ENCODE measurements around the gene SEMA3A.
A peak's percentile ranks its signal among the peaks of the same experiment; 100 is the strongest.
"Not testable (repeated sequence)": the region's sequence is repeated elsewhere in the genome, so short reads cannot be mapped to it uniquely, and the experiment has no call there.

Gene SEMA3A

DNA sequence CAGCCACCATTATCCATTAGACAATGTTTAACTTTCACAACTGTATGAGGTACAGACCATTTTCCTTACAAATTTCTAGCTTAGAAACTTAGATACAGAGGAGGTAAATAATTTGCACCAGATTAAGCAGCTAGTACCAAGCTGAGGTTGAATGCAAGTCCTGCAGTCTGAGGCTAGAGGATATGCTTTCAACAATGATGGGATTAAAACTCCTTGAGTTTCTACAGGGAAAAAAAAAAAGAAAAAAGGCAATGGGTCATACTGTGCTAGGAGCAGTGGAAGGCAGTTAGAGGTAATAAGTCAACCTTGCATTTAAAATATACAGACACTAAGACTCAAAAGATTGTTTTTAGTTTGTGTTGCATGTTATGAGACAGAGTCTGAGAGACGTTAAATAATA lies 86.5 kb downstream of the SEMA3A start:
- no peak for DNase-seq

DNA sequence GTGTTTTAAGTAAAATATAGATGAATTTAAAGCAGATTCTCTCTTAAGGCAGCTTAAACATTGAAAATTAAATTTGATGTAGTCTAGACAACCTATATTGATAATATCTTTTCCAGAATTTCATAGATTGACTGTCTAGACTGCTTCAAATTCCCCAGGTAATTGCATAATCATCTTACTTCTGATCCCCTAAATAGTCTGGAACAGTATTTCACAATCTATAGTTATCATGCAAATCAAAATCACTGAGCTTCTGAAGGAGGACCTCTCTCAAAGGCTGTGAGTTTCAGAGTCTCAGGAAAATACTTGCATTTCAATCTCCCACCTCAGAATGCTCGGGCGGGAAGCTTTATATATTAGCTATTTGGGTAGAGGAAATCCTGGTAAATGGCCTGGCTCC lies 87.3 kb downstream of the SEMA3A start:
- DNase-seq, result no peak

DNA sequence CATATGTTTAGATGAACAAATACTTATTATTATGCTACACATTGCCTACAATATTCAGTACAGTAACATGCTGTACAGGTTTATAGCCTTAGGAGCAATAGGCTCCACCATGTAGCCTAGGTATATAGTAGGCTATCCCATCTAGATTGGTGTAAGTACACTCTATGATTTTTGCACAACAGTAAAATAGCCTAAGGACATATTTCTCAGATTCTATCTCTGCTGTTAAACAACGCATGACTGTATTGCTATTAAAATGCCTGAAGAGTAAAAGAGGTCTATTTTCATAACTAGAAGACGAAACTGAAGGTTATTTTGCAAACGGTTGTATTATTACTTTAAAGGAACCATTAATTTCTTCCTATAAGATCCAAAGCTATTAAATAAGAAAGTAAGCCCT lies 88.3 kb downstream of the SEMA3A start:
- DNase-seq, result no peak

GRCh38 chr7:84105586-84105985 lies 89.0 kb downstream of the SEMA3A start:
- no peak for DNase-seq

DNA sequence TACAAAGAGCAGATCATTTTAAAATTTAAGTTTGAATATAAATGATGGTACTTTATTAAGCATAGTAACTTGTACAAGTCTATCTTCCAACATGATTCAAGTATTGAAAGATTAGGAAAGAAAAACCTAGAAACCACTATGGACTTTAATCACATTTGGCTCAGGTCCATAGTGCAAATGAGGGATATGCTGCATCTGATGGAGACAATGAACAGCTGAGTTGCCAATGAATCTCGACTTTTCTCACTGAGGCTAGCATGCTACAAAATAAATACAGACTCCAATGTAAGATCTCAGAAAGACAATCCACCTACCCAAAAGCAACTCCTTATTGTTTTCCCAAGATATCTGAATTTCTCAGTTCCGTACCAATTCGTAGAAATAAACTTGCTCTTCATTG lies 89.8 kb downstream of the SEMA3A start:
- DNase-seq, result no peak

DNA sequence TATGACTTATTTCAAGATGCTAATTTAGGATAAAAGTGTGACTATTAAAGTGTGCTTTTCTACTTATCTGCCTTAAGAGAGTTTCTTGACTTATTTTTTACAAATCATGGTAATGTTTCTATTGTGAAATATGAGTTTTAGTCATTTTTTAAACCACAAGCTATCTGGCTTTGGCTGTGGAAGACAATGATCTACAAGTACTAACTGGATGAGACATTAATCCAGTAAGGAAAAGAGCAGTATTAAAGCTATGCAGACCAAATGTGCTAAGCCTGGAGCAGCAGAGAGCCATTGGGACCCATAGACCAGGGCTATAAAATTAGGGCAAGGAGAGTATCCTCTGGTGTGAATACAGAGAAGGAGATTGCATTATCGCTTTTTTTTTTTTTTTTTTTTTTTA lies 92.4 kb downstream of the SEMA3A start:
- no peak for DNase-seq

DNA sequence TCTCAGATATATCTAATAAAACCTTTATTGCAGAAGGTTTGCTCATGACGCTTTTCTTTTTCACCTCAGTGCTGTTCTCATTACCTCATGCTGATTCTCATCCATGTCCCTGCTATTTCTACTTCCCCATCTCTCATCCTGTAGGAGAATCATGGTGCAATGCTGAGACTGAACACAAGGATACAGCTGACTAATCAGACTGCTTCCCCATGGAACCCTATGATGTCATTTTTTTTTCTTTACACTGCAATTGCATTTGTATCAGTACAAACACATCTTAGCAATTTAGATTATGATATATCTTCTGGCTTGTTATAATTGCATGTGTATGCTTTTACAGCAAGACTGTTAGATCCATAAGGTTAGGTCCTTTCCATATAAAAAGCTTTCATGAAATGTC lies 93.7 kb downstream of the SEMA3A start:
- DNase-seq, result no peak

- no peak for DNase-seq
Observed at GRCh38 chr7:84095971-84096370, 98.6 kb downstream of the SEMA3A start.

- DNase-seq, result no peak
Observed at GRCh38 chr7:84092207-84092606, 102.4 kb downstream of the SEMA3A start.

DNA sequence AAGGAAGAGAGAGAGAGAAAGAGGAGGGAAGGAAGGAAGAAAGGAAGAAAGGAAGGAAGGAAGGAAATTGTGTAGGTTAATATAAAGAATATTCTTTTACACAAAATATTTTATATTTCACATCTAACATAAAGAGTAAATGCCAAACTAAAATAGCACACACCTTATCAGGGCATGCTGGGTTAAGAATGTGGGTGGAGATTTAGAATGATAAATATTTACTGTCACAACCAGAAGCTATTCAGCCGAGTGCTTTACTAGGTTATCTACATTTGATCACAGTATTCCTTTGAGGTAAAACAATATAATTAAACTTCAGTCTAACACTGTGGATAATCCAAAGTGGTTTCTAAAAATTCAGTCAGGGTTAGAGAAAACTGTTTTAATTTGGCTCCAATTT lies 103.3 kb downstream of the SEMA3A start:
- no peak for DNase-seq

- DNase-seq, result peak; percentile 50
Observed at GRCh38 chr7:84088802-84089201, 105.8 kb downstream of the SEMA3A start.

DNA sequence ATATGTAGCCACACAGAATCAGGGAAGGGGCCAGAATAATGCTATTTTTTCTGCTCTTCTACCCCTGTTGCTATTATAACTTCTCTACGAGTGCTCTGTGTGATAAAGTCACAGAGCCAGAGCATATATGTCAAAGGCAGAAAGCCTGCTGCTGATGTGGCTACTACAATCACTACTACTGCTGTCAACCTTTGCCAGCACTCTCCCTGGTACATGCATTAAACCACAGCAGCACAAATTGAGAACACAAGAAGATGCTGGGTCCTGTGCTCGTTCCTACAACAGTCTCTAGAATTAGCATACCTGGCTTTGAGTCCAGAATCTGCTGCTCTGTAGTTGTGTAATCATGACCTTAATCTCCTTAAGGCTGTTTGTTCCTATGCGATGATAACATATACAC lies 108.6 kb downstream of the SEMA3A start:
- no peak for DNase-seq

GRCh38 chr7:84085147-84085546 lies 109.4 kb downstream of the SEMA3A start:
- no peak for DNase-seq

- no peak for DNase-seq
Observed at GRCh38 chr7:84083846-84084245, 110.7 kb downstream of the SEMA3A start.

DNA sequence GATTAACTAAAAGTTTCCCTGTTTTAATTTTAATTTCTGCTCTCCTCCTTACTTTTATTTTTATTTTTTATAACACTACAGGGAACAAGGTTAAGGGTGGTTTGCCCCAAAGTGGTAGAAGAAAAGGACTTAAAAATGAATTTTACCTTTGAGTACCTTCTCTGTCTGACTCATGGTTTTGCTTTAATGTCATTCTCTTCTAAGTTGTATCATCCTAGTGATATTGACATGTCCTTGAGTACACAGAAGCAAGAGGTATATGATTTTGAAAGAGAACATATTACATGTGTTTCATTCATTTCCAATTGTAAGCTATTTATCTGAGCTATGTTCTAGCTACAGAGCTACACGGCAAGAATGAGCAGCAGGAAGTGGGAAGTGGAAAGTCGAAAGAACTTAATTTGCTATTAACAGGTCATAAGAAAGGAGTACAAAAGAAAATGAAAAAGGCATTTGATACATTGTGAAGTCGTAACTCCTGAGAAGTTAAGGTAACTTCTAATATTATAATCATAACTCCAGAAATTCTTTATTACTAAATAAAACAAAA lies 112.5 kb downstream of the SEMA3A start:
- DNase-seq, result no peak

GRCh38 chr7:84077336-84077735 lies 117.3 kb downstream of the SEMA3A start:
- no peak for DNase-seq

DNA sequence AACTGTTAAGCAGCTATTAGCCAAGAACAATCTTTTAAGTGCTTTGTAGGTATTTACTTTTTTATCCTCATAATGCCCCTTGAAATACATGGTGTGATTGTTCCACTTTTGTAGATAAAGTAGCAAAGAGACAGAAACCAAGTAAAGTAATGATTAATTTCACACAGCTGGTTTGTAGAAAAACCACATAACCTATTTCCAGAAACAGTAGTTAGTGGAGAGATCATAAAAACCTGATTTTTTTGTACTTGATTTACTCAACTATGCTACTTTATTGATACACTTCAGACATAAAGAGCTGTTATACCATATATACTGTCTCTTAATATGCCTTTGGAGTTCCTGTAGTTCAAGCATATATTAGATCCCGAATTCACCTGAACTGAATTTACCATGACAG lies 118.4 kb downstream of the SEMA3A start:
- DNase-seq, result no peak

DNA sequence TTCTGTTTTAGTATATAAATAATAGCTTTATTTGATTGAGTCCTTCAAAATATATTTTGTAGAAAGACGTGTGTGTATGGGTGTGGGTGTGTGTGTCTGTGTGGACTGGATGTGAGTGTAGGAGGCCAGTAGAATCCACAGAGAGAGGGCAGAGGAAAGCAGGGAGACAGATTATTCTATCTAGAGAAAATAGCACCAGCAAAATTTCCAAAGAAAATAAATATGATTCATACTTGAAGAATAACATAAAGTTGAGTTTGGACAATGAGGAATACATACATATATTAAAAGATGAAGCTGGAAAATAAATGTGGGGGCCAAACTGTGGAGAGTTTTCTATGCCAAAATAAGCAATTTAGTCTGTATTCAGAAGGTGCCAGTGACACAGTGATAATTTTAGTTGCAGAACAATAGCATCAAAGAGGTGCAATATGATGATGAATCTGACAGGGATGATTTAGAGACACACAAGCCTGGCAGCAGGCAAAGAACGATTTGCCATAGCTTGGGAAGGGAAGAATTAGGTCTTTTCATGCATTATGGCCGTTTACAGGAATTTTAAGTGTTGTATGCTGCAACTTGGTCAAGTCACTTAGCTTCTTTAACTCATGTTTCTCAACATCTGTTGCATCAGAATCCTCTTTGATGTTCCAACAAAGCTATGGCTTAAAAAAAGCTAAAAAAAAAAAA lies 121.3 kb downstream of the SEMA3A start:
- DNase-seq, result no peak

DNA sequence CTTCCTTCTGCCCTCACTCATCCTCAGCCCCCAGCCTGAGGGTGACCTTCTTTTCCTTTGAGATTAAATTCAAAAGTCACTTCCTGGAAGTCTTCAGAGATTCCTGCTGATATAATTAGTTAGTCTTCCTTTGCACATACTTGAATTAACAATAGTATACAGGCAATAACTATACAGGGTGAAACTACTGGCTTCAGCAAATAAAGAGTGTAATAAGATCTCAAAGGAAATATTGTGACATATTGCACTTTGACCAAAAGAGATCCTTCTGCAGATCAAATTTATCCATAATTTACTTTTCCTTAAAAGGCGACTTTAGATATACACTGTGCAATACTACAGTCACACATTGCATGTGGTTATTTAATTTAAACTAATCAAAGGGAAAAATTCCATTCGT lies 123.8 kb downstream of the SEMA3A start:
- DNase-seq, result no peak

- no peak for DNase-seq
Observed at GRCh38 chr7:84069999-84070500, 124.5 kb downstream of the SEMA3A start.

DNA sequence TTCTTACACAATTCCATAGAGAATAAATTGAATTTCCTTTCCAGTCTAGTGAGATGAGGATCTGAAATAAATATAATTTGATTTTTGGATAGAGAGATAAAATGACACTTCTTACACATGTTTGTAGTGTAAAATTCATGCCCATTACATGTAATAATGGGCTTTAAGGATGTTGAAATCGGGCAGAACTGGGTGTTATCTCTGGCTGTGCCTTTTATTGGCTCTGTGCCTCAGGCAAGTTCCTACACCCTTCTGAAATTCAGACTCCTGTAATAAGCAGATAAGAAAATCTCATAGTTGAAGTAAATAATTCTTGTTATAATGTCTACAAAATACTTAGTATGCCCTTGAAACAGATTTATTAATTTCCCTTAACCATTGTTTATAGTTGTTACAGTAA lies 125.6 kb downstream of the SEMA3A start:
- DNase-seq, result no peak

DNA sequence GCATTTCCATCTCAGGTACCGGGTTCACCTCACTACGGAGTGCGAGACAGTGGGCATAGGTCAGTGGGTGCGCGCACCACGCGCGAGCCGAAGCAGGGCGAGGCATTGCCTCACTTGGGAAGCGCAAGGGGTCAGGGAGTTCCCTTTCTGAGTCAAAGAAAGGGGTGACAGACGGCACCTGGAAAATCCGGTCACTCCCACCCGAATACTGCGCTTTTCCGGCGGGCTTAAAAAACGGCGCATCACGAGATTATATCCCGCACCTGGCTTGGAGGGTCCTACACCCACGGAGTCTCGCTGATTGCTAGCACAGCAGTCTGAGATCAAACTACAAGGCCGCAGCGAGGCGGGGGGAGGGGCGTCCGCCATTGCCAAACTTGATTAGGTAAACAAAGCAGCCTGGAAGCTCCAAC lies 132.1 kb downstream of the SEMA3A start:
- not testable (repeated sequence) for DNase-seq

- no peak for DNase-seq
Observed at GRCh38 chr7:84060760-84061261, 133.8 kb downstream of the SEMA3A start.

DNA sequence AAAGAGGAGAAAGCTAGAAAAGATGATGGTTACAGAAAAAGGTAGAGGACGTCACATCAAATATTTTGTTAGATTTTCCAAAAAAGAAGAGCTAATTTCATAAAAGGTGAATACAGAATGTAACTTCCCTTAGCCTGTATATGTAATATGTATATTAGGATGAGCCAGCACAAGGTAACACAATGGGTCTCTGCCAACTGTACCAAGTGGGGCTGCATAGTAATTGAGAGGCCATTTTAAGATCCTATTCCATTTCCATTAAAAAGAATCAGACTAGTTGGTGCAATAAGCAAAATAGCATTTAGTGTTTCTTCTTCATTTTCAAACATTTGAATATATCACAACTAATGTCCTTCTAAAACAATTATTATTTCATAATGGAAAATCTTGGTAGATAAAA lies 134.6 kb downstream of the SEMA3A start:
- no peak for DNase-seq
